ENCODE data around the gene METTL1. TPM values are rescaled to one million over a fixed set of nuclear protein-coding genes. Genes with fewer than 3 reads are reported as not detected.

METTL1 gene
- total and polyA plus RNA-seq, 2 experiments from 2014 or later = 18.9 to 39.5 TPM

DNA sequence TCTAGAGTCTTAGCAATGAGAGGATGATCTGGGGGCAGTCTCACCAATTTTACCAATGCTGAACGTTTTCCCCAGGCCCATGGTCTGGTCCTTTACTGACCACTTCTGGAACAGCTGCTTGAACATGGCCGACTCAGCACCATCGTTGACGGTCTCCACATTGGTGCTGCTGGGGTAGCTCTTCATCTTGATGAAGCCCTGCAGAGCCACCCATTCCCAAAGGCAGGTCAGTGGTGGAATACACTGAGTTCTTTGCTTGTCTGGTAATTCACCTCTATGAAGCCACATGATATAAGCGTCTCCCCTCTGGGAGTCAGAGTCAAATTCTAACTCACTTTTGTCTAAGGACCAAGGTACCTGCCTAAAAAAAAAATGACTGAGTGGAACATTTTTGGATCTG lies 36.4 kb upstream of the METTL1 start:
- peaks cover 2% of the 10 kb centered on the region; the same call in 1 of the 2 replicates for H3K4me1 ChIP-seq (ENCODE audit: insufficient read depth)
- Mint-ChIP-seq H3K9me3 (no peaks in the 10 kb centered on the region), H3K4me3 (no peak overlapping the region), H3K36me3 (ENCODE audit: low read depth) (peaks cover 4% of the 10 kb centered on the region), H3K27ac (no peak overlapping the region), H3K4me1 (no peaks in the 10 kb centered on the region), H3K27me3 (ENCODE audit: insufficient read depth, low read depth, poor library complexity) (peaks cover 4% of the 10 kb centered on the region)
- no peaks in the 10 kb centered on the region for H3K27me3 ChIP-seq (ENCODE audit: insufficient read depth)
- no peaks in the 10 kb centered on the region for H3K79me2 ChIP-seq (replicated peaks; ENCODE audit: insufficient read depth)
- no peak overlapping the region for H2AFZ ChIP-seq
- no peaks in the 10 kb centered on the region for H3F3A ChIP-seq (replicated peaks; ENCODE audit: low read depth)
- no peak overlapping the region for H3K4me2 ChIP-seq
- DNase-seq (ENCODE audit: low spot score) (no peak), ATAC-seq (no peak)
- H3K9me2 ChIP-seq (ENCODE audit: insufficient read depth) = no peaks in the 10 kb centered on the region
- TF ChIP-seq, protein P1, sequence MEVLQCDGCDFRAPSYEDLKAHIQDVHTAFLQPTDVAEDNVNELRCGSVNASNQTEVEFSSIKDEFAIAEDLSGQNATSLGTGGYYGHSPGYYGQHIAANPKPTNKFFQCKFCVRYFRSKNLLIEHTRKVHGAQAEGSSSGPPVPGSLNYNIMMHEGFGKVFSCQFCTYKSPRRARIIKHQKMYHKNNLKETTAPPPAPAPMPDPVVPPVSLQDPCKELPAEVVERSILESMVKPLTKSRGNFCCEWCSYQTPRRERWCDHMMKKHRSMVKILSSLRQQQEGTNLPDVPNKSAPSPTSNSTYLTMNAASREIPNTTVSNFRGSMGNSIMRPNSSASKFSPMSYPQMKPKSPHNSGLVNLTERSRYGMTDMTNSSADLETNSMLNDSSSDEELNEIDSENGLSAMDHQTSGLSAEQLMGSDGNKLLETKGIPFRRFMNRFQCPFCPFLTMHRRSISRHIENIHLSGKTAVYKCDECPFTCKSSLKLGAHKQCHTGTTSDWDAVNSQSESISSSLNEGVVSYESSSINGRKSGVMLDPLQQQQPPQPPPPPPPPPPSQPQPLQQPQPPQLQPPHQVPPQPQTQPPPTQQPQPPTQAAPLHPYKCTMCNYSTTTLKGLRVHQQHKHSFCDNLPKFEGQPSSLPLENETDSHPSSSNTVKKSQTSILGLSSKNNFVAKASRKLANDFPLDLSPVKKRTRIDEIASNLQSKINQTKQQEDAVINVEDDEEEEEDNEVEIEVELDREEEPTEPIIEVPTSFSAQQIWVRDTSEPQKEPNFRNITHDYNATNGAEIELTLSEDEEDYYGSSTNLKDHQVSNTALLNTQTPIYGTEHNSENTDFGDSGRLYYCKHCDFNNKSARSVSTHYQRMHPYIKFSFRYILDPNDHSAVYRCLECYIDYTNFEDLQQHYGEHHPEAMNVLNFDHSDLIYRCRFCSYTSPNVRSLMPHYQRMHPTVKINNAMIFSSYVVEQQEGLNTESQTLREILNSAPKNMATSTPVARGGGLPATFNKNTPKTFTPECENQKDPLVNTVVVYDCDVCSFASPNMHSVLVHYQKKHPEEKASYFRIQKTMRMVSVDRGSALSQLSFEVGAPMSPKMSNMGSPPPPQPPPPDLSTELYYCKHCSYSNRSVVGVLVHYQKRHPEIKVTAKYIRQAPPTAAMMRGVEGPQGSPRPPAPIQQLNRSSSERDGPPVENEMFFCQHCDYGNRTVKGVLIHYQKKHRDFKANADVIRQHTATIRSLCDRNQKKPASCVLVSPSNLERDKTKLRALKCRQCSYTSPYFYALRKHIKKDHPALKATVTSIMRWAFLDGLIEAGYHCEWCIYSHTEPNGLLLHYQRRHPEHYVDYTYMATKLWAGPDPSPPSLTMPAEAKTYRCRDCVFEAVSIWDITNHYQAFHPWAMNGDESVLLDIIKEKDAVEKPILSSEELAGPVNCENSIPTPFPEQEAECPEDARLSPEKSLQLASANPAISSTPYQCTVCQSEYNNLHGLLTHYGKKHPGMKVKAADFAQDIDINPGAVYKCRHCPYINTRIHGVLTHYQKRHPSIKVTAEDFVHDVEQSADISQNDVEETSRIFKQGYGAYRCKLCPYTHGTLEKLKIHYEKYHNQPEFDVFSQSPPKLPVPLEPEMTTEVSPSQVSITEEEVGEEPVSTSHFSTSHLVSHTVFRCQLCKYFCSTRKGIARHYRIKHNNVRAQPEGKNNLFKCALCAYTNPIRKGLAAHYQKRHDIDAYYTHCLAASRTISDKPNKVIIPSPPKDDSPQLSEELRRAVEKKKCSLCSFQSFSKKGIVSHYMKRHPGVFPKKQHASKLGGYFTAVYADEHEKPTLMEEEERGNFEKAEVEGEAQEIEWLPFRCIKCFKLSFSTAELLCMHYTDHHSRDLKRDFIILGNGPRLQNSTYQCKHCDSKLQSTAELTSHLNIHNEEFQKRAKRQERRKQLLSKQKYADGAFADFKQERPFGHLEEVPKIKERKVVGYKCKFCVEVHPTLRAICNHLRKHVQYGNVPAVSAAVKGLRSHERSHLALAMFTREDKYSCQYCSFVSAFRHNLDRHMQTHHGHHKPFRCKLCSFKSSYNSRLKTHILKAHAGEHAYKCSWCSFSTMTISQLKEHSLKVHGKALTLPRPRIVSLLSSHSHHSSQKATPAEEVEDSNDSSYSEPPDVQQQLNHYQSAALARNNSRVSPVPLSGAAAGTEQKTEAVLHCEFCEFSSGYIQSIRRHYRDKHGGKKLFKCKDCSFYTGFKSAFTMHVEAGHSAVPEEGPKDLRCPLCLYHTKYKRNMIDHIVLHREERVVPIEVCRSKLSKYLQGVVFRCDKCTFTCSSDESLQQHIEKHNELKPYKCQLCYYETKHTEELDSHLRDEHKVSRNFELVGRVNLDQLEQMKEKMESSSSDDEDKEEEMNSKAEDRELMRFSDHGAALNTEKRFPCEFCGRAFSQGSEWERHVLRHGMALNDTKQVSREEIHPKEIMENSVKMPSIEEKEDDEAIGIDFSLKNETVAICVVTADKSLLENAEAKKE (CRISPR knock-in tag; IDR thresholded peaks at IDR 0.05) = no peak
- TF ChIP-seq ZNF114 (CRISPR knock-in tag; IDR thresholded peaks at IDR 0.05) (no peak), CREB1 (CRISPR knock-in tag; IDR thresholded peaks at IDR 0.05; ENCODE audit: low read depth) (no peak), POLR2AphosphoS5 (IDR thresholded peaks at IDR 0.05; ENCODE audit: low read depth) (no peak), JUNB (IDR thresholded peaks at IDR 0.05; ENCODE audit: unreplicated experiment) (no peak), EZH2 (IDR thresholded peaks at IDR 0.05; ENCODE audit: low read depth, unreplicated experiment) (no peak), NANOG (IDR thresholded peaks at IDR 0.05; ENCODE audit: borderline replicate concordance) (no peak), STAT1 (IDR thresholded peaks at IDR 0.05; ENCODE audit: unreplicated experiment) (no peak), EZH2phosphoT487 (IDR thresholded peaks at IDR 0.05; ENCODE audit: unreplicated experiment) (no peak), ZNF331 (CRISPR knock-in tag; IDR thresholded peaks at IDR 0.05; ENCODE audit: low read depth) (no peak)
- TF ChIP-seq, protein P2, sequence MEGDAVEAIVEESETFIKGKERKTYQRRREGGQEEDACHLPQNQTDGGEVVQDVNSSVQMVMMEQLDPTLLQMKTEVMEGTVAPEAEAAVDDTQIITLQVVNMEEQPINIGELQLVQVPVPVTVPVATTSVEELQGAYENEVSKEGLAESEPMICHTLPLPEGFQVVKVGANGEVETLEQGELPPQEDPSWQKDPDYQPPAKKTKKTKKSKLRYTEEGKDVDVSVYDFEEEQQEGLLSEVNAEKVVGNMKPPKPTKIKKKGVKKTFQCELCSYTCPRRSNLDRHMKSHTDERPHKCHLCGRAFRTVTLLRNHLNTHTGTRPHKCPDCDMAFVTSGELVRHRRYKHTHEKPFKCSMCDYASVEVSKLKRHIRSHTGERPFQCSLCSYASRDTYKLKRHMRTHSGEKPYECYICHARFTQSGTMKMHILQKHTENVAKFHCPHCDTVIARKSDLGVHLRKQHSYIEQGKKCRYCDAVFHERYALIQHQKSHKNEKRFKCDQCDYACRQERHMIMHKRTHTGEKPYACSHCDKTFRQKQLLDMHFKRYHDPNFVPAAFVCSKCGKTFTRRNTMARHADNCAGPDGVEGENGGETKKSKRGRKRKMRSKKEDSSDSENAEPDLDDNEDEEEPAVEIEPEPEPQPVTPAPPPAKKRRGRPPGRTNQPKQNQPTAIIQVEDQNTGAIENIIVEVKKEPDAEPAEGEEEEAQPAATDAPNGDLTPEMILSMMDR (conservative IDR thresholded peaks at IDR 0.05; ENCODE audit: low read depth in 2 of 2) = no peak
- TF ChIP-seq, protein P3, sequence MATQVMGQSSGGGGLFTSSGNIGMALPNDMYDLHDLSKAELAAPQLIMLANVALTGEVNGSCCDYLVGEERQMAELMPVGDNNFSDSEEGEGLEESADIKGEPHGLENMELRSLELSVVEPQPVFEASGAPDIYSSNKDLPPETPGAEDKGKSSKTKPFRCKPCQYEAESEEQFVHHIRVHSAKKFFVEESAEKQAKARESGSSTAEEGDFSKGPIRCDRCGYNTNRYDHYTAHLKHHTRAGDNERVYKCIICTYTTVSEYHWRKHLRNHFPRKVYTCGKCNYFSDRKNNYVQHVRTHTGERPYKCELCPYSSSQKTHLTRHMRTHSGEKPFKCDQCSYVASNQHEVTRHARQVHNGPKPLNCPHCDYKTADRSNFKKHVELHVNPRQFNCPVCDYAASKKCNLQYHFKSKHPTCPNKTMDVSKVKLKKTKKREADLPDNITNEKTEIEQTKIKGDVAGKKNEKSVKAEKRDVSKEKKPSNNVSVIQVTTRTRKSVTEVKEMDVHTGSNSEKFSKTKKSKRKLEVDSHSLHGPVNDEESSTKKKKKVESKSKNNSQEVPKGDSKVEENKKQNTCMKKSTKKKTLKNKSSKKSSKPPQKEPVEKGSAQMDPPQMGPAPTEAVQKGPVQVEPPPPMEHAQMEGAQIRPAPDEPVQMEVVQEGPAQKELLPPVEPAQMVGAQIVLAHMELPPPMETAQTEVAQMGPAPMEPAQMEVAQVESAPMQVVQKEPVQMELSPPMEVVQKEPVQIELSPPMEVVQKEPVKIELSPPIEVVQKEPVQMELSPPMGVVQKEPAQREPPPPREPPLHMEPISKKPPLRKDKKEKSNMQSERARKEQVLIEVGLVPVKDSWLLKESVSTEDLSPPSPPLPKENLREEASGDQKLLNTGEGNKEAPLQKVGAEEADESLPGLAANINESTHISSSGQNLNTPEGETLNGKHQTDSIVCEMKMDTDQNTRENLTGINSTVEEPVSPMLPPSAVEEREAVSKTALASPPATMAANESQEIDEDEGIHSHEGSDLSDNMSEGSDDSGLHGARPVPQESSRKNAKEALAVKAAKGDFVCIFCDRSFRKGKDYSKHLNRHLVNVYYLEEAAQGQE (IDR thresholded peaks at IDR 0.05; ENCODE audit: unreplicated experiment) = no peak
- TF ChIP-seq, protein P4, sequence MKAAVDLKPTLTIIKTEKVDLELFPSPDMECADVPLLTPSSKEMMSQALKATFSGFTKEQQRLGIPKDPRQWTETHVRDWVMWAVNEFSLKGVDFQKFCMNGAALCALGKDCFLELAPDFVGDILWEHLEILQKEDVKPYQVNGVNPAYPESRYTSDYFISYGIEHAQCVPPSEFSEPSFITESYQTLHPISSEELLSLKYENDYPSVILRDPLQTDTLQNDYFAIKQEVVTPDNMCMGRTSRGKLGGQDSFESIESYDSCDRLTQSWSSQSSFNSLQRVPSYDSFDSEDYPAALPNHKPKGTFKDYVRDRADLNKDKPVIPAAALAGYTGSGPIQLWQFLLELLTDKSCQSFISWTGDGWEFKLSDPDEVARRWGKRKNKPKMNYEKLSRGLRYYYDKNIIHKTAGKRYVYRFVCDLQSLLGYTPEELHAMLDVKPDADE (IDR thresholded peaks at IDR 0.05) = no peak
- no peak overlapping the region for H3K4me3 ChIP-seq
- H3K36me3 ChIP-seq (ENCODE audit: insufficient read depth) = no peaks in the 10 kb centered on the region
- H3K27ac ChIP-seq (ENCODE audit: low read depth) = no peak overlapping the region
- no peaks in the 10 kb centered on the region for H4K20me1 ChIP-seq (replicated peaks; ENCODE audit: insufficient read depth)
